HG02970 (cell line): ENCODE results near the gene ADAM11.

ENCODE experiments used
- ATAC-seq: cut with Tn5 transposase; IDR thresholded peaks from one replicate; pipeline ENCODE4 v1.9.1; 2021; ENCODE audit warnings: mild to moderate bottlenecking, moderate library complexity, moderate number of reproducible peaks; ENCODE audit not compliant: unreplicated experiment, low FRiP score

Gene ADAM11

GRCh38 chr17:44828919-44829522 lies 70.2 kb downstream of the ADAM11 start:
- no peak for ATAC-seq

- ATAC-seq, result no peak
Observed at GRCh38 chr17:44829523-44830358, 71.0 kb downstream of the ADAM11 start, which contains the start of gene GJC1. Gene GJC1 (minus strand): TSS chr17:44830287. CDS start chr17:44805817, 24,470 bp downstream.

GRCh38 chr17:44830359-44831288 lies 71.8 kb downstream of the ADAM11 start:
- ATAC-seq, result no peak

GRCh38 chr17:44831371-44831770 lies 72.6 kb downstream of the ADAM11 start:
- no peak for ATAC-seq
